GM12874 (cell line): Measurements from ENCODE around the gene CFAP97D2.

Experiments used
- TF ChIP-seq, protein P1 (sequence below): IDR thresholded peaks from 2 replicates; pipeline ENCODE4 v1.5.1; 2011; ENCODE audit warnings: low read depth, mild to moderate bottlenecking, control low read depth, low read length, moderate library complexity; ENCODE audit not compliant: insufficient read depth

CFAP97D2 gene

DNA sequence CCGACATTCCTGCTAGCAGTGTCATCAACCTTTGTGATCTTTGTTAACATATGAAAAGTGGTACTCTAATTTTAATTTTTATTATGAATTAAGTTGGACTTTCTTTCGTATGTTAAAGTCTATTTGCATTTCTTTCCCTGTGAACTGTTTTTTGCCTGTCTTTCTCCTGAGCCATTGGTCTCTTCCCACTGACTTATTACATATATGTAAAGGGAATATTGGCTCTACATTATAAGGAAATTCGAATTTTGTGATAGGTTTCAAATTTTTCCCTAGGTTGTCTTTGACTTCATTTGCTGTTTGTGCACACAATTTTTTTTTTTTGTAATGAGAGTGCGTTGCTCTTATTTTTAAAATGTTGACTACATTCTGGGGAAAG lies 55.2 kb downstream of the CFAP97D2 start:
- TF ChIP-seq, protein P1, sequence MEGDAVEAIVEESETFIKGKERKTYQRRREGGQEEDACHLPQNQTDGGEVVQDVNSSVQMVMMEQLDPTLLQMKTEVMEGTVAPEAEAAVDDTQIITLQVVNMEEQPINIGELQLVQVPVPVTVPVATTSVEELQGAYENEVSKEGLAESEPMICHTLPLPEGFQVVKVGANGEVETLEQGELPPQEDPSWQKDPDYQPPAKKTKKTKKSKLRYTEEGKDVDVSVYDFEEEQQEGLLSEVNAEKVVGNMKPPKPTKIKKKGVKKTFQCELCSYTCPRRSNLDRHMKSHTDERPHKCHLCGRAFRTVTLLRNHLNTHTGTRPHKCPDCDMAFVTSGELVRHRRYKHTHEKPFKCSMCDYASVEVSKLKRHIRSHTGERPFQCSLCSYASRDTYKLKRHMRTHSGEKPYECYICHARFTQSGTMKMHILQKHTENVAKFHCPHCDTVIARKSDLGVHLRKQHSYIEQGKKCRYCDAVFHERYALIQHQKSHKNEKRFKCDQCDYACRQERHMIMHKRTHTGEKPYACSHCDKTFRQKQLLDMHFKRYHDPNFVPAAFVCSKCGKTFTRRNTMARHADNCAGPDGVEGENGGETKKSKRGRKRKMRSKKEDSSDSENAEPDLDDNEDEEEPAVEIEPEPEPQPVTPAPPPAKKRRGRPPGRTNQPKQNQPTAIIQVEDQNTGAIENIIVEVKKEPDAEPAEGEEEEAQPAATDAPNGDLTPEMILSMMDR, result no peak

DNA sequence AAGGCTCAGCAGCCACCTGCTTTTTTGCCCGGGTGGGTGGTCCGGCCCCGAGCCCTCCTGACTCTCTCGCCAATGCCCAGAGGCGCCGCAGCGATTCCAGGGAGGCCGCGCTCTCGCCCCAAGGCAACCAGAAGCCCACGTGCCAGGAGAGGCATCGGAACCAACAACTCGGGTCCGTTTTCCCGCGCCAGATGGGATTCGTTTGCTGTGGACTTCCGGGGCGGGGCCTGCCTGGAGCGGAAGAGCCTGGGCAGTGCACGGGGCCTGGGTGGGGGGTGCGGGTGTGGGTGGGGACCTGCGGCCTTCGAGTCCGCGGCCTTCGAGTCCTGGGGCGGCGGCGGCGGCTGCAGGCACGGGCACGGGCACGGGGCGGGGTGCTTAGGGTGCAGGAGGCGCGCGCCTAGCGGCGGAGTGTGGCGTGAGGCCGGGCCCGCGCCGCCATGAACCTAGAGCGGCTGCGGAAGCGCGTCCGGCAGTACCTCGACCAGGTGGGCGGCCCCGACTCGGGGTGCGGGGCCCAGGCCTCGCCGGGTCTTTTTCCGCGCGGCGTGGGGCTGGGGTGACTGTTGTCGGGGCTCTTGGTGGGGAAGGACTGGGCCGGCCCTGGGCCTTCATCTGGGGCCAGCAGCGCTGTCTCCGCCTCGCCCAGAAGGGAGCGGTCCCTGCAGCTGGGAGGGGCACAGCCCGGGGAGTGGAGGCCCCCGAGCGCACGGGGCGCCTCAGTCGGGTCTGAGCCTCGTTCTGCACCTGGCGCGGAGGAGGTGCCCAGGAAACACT lies 55.8 kb downstream of the CFAP97D2 start, which contains the start of gene CDC16:
Gene CDC16 (plus strand): TSS at position 253 of the 777 bp plus-strand sequence. CDS start 188 bp downstream, at position 441.
- TF ChIP-seq, protein P1, result peak; percentile 20; the same call in 1 of the 2 replicates

DNA sequence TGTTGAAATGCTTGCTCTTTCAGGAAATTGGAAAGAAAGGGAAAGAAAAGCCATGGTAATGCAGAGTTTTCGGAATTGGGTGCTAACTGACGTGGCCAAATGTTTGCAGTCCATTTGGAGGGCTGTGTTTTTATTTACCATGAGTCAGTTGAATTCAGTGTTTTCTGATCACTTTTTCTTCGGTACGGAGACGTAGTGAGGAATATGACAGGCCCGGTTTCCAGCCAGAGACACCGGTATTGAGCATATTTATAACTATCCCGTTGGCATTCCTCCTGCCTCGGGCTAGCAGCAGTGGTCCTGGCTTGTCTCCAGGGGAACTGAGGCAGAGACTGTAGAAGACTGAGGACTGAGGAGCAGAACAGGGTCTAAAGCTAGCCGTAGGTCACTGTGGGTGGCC lies 56.6 kb downstream of the CFAP97D2 start:
- TF ChIP-seq, protein P1, result no peak

- TF ChIP-seq, protein P1, result no peak
Measured at GRCh38 chr13:114236227-114236626, 57.2 kb downstream of the CFAP97D2 start.

DNA sequence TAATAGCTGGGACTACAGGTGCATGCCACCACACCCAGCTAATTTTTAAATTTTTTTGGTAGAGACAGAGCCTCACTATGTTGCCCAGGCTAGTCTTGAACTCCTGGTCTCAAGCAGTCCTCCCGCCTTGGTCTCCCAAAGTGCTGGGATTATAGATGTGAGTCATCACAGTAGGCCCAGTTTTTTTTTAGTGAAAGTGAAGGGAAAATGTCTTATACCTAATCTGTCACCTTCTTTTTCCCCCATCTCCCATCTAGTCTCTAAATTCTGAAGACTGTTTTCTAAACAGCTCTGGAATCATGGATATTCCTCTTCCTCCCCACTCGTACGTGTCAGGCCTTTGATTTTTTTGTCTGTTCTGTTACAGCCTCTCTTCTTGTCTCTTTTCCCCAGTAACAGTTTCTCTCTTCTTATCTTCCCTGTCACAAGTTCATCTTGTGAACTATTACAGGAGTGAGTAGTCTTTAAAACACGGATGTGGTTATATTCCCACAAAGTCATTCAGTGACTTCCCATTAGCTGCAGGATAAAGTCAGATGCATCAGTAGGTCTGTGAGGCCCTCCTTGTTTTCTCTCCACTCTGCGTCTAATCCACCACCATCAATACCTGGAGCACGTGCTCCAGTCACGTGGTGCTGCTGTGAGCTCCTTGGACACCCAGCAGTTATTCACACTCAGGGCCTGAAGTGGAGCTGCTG lies 58.5 kb downstream of the CFAP97D2 start:
- TF ChIP-seq, protein P1, result no peak

GRCh38 chr13:114241918-114242317 lies 62.9 kb downstream of the CFAP97D2 start:
- TF ChIP-seq, protein P1, result no peak

- TF ChIP-seq, protein P1, result no peak
Measured at GRCh38 chr13:114243971-114244370, 64.9 kb downstream of the CFAP97D2 start.
